PC-3 (cell line): ENCODE data around the gene SLC39A8.

Source experiments
- EZH2 ChIP-seq: fragments of 300-600 bp; sonication (generic); IDR thresholded peaks from one replicate; pipeline ENCODE4 v1.6.1; 2017; ENCODE audit warnings: antibody characterized with exemption, mild to moderate bottlenecking, low read length; ENCODE audit not compliant: unreplicated experiment
- TF ChIP-seq, protein P1 (sequence below): fragments of 300-600 bp; sonication (generic); conservative IDR thresholded peaks from 2 replicates; pipeline ENCODE4 v1.5.1; 2017; ENCODE audit warnings: antibody characterized with exemption, low read depth, mild to moderate bottlenecking, low read length

DNA sequence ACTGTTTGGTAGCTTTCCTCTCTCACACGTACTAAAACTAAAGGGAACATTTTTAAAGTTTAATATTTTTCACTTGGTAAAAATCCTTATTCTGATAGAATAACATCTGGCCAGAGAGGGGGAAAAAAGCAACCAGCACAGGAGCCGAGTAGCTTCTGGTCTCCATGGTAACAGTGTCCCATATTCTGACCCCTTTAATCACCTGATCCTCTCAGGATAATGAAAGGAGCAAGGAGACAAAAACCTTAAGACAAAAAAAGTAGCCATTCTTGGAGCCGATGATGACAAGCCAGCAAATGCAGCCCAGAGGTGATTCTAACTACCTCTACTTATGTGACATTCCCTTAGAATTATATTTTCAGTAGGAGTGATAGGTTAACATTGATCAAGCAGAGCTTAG lies 126.6 kb downstream of the SLC39A8 start:
- TF ChIP-seq, protein P1, sequence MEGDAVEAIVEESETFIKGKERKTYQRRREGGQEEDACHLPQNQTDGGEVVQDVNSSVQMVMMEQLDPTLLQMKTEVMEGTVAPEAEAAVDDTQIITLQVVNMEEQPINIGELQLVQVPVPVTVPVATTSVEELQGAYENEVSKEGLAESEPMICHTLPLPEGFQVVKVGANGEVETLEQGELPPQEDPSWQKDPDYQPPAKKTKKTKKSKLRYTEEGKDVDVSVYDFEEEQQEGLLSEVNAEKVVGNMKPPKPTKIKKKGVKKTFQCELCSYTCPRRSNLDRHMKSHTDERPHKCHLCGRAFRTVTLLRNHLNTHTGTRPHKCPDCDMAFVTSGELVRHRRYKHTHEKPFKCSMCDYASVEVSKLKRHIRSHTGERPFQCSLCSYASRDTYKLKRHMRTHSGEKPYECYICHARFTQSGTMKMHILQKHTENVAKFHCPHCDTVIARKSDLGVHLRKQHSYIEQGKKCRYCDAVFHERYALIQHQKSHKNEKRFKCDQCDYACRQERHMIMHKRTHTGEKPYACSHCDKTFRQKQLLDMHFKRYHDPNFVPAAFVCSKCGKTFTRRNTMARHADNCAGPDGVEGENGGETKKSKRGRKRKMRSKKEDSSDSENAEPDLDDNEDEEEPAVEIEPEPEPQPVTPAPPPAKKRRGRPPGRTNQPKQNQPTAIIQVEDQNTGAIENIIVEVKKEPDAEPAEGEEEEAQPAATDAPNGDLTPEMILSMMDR: no peak
- TF ChIP-seq EZH2: no peak
